ENCODE data around the gene PLCL2. TPM values are rescaled to one million over a fixed set of nuclear protein-coding genes. Genes with fewer than 3 reads are reported as not detected.

The PLCL2 gene
- total and polyA plus RNA-seq, 9 donors, result 8.5 to 25.2 (median 11.4) TPM

GRCh38 chr3:16999871-17000270 lies 115.1 kb downstream of the PLCL2 start:
- H3K9me3 ChIP-seq (replicated peaks; ENCODE audit: control insufficient read depth, low read depth, low read length), result peaks cover 4% of the 10 kb centered on the region
- no peaks in the 10 kb centered on the region for H3K27me3 ChIP-seq (ENCODE audit: control insufficient read depth, insufficient read depth, low read length)
- no peak overlapping the region for H3K27ac ChIP-seq (ENCODE audit: low read length)
- H3K4me3 ChIP-seq (ENCODE audit: low read length), result no peak overlapping the region
- no peak for DNase-seq
- peaks cover 2% of the 10 kb centered on the region for H3K4me1 ChIP-seq (ENCODE audit: control insufficient read depth, insufficient read depth, low read length)
- no peaks in the 10 kb centered on the region for H3K36me3 ChIP-seq (ENCODE audit: control insufficient read depth, insufficient read depth, low read length)

- Histone ChIP-seq H3K4me3 (ENCODE audit: low read length) (no peak overlapping the region), H3K36me3 (ENCODE audit: control insufficient read depth, insufficient read depth, low read length) (no peaks in the 10 kb centered on the region), H3K27me3 (ENCODE audit: control insufficient read depth, insufficient read depth, low read length) (no peaks in the 10 kb centered on the region), H3K9me3 (replicated peaks; ENCODE audit: control insufficient read depth, low read depth, low read length) (peaks cover 4% of the 10 kb centered on the region), H3K27ac (ENCODE audit: low read length) (no peak overlapping the region), H3K4me1 (ENCODE audit: control insufficient read depth, insufficient read depth, low read length) (no peaks in the 10 kb centered on the region)
- DNase-seq, result no peak
Measured at GRCh38 chr3:17003457-17003856, 118.7 kb downstream of the PLCL2 start.

- Histone ChIP-seq H3K9me3 (replicated peaks; ENCODE audit: control insufficient read depth, low read depth, low read length) (peaks cover 4% of the 10 kb centered on the region), H3K4me1 (ENCODE audit: control insufficient read depth, insufficient read depth, low read length) (no peaks in the 10 kb centered on the region), H3K27ac (ENCODE audit: low read length) (no peak overlapping the region), H3K36me3 (ENCODE audit: control insufficient read depth, insufficient read depth, low read length) (peaks cover under 1% of the 10 kb centered on the region), H3K4me3 (ENCODE audit: low read length) (no peak overlapping the region), H3K27me3 (ENCODE audit: control insufficient read depth, insufficient read depth, low read length) (no peaks in the 10 kb centered on the region)
- DNase-seq, result no peak
- 63% methylated on average over 2 of the region's 2 CpGs for WGBS (ENCODE audit: insufficient coverage)
Measured at GRCh38 chr3:17006132-17006852, 121.5 kb downstream of the PLCL2 start.

- Histone ChIP-seq H3K36me3 (ENCODE audit: control insufficient read depth, insufficient read depth, low read length) (peaks cover 2% of the 10 kb centered on the region), H3K27me3 (ENCODE audit: control insufficient read depth, insufficient read depth, low read length) (no peaks in the 10 kb centered on the region), H3K4me3 (ENCODE audit: low read length) (no peak overlapping the region), H3K4me1 (ENCODE audit: control insufficient read depth, insufficient read depth, low read length) (no peaks in the 10 kb centered on the region), H3K27ac (ENCODE audit: low read length) (no peak overlapping the region), H3K9me3 (replicated peaks; ENCODE audit: control insufficient read depth, low read depth, low read length) (no peaks in the 10 kb centered on the region)
- WGBS (ENCODE audit: insufficient coverage), result no CpG with 5 or more reads among the region's 1 CpG
- DNase-seq, result no peak
Measured at GRCh38 chr3:17007284-17007683, 122.5 kb downstream of the PLCL2 start.

GRCh38 chr3:17009826-17010225 lies 125.1 kb downstream of the PLCL2 start:
- peaks cover 2% of the 10 kb centered on the region for H3K36me3 ChIP-seq (ENCODE audit: control insufficient read depth, insufficient read depth, low read length)
- no peaks in the 10 kb centered on the region for H3K4me1 ChIP-seq (ENCODE audit: control insufficient read depth, insufficient read depth, low read length)
- WGBS (ENCODE audit: insufficient coverage), result no CpG with 5 or more reads among the region's 5 CpGs
- H3K27ac ChIP-seq (ENCODE audit: low read length), result no peak overlapping the region
- H3K9me3 ChIP-seq (replicated peaks; ENCODE audit: control insufficient read depth, low read depth, low read length), result no peaks in the 10 kb centered on the region
- DNase-seq, result peak; percentile 22
- H3K27me3 ChIP-seq (ENCODE audit: control insufficient read depth, insufficient read depth, low read length), result no peaks in the 10 kb centered on the region
- no peak overlapping the region for H3K4me3 ChIP-seq (ENCODE audit: low read length)

GRCh38 chr3:17011728-17012338 lies 127.1 kb downstream of the PLCL2 start:
- H3K27me3 ChIP-seq (ENCODE audit: control insufficient read depth, insufficient read depth, low read length), result no peaks in the 10 kb centered on the region
- no peak overlapping the region for H3K4me3 ChIP-seq (ENCODE audit: low read length)
- H3K27ac ChIP-seq (ENCODE audit: low read length), result no peak overlapping the region
- no peaks in the 10 kb centered on the region for H3K4me1 ChIP-seq (ENCODE audit: control insufficient read depth, insufficient read depth, low read length)
- H3K9me3 ChIP-seq (replicated peaks; ENCODE audit: control insufficient read depth, low read depth, low read length), result no peaks in the 10 kb centered on the region
- WGBS (ENCODE audit: insufficient coverage), result 92% methylated on average over 7 of the region's 10 CpGs
- DNase-seq, result no peak
- peaks cover 2% of the 10 kb centered on the region for H3K36me3 ChIP-seq (ENCODE audit: control insufficient read depth, insufficient read depth, low read length)

- Histone ChIP-seq H3K9me3 (replicated peaks; ENCODE audit: control insufficient read depth, low read depth, low read length) (no peaks in the 10 kb centered on the region), H3K27ac (ENCODE audit: low read length) (no peak overlapping the region), H3K4me1 (ENCODE audit: control insufficient read depth, insufficient read depth, low read length) (no peaks in the 10 kb centered on the region), H3K36me3 (ENCODE audit: control insufficient read depth, insufficient read depth, low read length) (peaks cover 2% of the 10 kb centered on the region), H3K4me3 (ENCODE audit: low read length) (no peak overlapping the region), H3K27me3 (ENCODE audit: control insufficient read depth, insufficient read depth, low read length) (no peaks in the 10 kb centered on the region)
- WGBS (ENCODE audit: insufficient coverage), result 85% methylated on average over 2 of the region's 2 CpGs
- no peak for DNase-seq
Measured at GRCh38 chr3:17013050-17013449, 128.3 kb downstream of the PLCL2 start.

GRCh38 chr3:17013571-17013970 lies 128.8 kb downstream of the PLCL2 start:
- WGBS (ENCODE audit: insufficient coverage), result no CpG with 5 or more reads among the region's 4 CpGs
- H3K9me3 ChIP-seq (replicated peaks; ENCODE audit: control insufficient read depth, low read depth, low read length), result no peaks in the 10 kb centered on the region
- DNase-seq, result no peak
- H3K4me1 ChIP-seq (ENCODE audit: control insufficient read depth, insufficient read depth, low read length), result no peaks in the 10 kb centered on the region
- peaks cover 2% of the 10 kb centered on the region for H3K36me3 ChIP-seq (ENCODE audit: control insufficient read depth, insufficient read depth, low read length)
- H3K27ac ChIP-seq (ENCODE audit: low read length), result no peak overlapping the region
- H3K4me3 ChIP-seq (ENCODE audit: low read length), result no peak overlapping the region
- no peaks in the 10 kb centered on the region for H3K27me3 ChIP-seq (ENCODE audit: control insufficient read depth, insufficient read depth, low read length)

GRCh38 chr3:17014284-17014683 lies 129.5 kb downstream of the PLCL2 start:
- WGBS (ENCODE audit: insufficient coverage), result no CpG with 5 or more reads among the region's 2 CpGs
- H3K4me3 ChIP-seq (ENCODE audit: low read length), result no peak overlapping the region
- H3K36me3 ChIP-seq (ENCODE audit: control insufficient read depth, insufficient read depth, low read length), result peaks cover 2% of the 10 kb centered on the region
- no peaks in the 10 kb centered on the region for H3K27me3 ChIP-seq (ENCODE audit: control insufficient read depth, insufficient read depth, low read length)
- H3K27ac ChIP-seq (ENCODE audit: low read length), result no peak overlapping the region
- H3K9me3 ChIP-seq (replicated peaks; ENCODE audit: control insufficient read depth, low read depth, low read length), result no peaks in the 10 kb centered on the region
- H3K4me1 ChIP-seq (ENCODE audit: control insufficient read depth, insufficient read depth, low read length), result no peaks in the 10 kb centered on the region
- DNase-seq, result no peak

GRCh38 chr3:17014709-17015108 lies 130.0 kb downstream of the PLCL2 start:
- H3K9me3 ChIP-seq (replicated peaks; ENCODE audit: control insufficient read depth, low read depth, low read length), result no peaks in the 10 kb centered on the region
- H3K4me1 ChIP-seq (ENCODE audit: control insufficient read depth, insufficient read depth, low read length), result no peaks in the 10 kb centered on the region
- no peak for DNase-seq
- no peaks in the 10 kb centered on the region for H3K27me3 ChIP-seq (ENCODE audit: control insufficient read depth, insufficient read depth, low read length)
- WGBS (ENCODE audit: insufficient coverage), result 97% methylated on average over 5 of the region's 8 CpGs
- H3K36me3 ChIP-seq (ENCODE audit: control insufficient read depth, insufficient read depth, low read length), result peaks cover 2% of the 10 kb centered on the region
- H3K27ac ChIP-seq (ENCODE audit: low read length), result no peak overlapping the region
- H3K4me3 ChIP-seq (ENCODE audit: low read length), result no peak overlapping the region

Data from muscle of leg (tissue), 11 donors.